ENCODE data around the gene TCF7L2. TPM values are rescaled to one million over a fixed set of nuclear protein-coding genes. Genes with fewer than 3 reads are reported as not detected.

Gene TCF7L2
- total RNA-seq, 1 donor from 2014 or later = 8.2 TPM

GRCh38 chr10:113027574-113028455 is 77.8 kb downstream of the TCF7L2 start:
- Histone ChIP-seq H3K36me3 (no peaks in the 10 kb centered on the region), H3K27ac (peak overlapping the region; percentile 66 to 81), H3K4me3 (peak overlapping the region; percentile 25 to 29), H3K4me1 (peaks cover 12 to 56% of the 10 kb centered on the region in 2 donors), H3K27me3 (no peaks in the 10 kb centered on the region), H3K9me3 (no peaks in the 10 kb centered on the region)
- intact Hi-C loops (cut with DNase I) = loop anchor here (2.0 kb wide), 1 partner anchor 77 kb away; the partner anchor contains the start of gene TCF7L2
- no peak for TF ChIP-seq CTCF (IDR thresholded peaks at IDR 0.05)
- no peak for DNase-seq (ENCODE audit: low spot score in 2 of 2)

- no peaks in the 10 kb centered on the region for H3K9me3 ChIP-seq
- H3K36me3 ChIP-seq = no peaks in the 10 kb centered on the region
- H3K27ac ChIP-seq = peak overlapping the region; percentile 66 to 81
- H3K4me1 ChIP-seq = peaks cover 12 to 57% of the 10 kb centered on the region in 2 donors
- intact Hi-C loops (cut with DNase I) = no loop called here
- H3K4me3 ChIP-seq = peak overlapping the region; percentile 25 to 29
- no peak for DNase-seq (ENCODE audit: low spot score in 2 of 2)
- no peaks in the 10 kb centered on the region for H3K27me3 ChIP-seq
- TF ChIP-seq CTCF (IDR thresholded peaks at IDR 0.05) = no peak
Observed at GRCh38 chr10:113028456-113029440, 78.7 kb downstream of the TCF7L2 start.

- Histone ChIP-seq H3K9me3 (no peaks in the 10 kb centered on the region), H3K27me3 (no peaks in the 10 kb centered on the region), H3K4me3 (no peak overlapping the region), H3K36me3 (no peaks in the 10 kb centered on the region), H3K4me1 (peaks cover 12 to 68% of the 10 kb centered on the region in 2 donors), H3K27ac (peak overlapping the region; percentile 29 to 53)
- DNase-seq (ENCODE audit: low spot score in 2 of 2) = peak in 1 of 2 donors; percentile 58
- intact Hi-C loops (cut with DNase I) = no loop called here
- no peak for TF ChIP-seq CTCF (IDR thresholded peaks at IDR 0.05)
Observed at GRCh38 chr10:113030453-113030852, 80.4 kb downstream of the TCF7L2 start.

- Histone ChIP-seq H3K27me3 (no peaks in the 10 kb centered on the region), H3K27ac (peak overlapping the region; percentile 29 to 53), H3K9me3 (no peaks in the 10 kb centered on the region), H3K36me3 (no peaks in the 10 kb centered on the region), H3K4me3 (no peak overlapping the region), H3K4me1 (peaks cover 12 to 70% of the 10 kb centered on the region in 2 donors)
- intact Hi-C loops (cut with DNase I) = no loop called here
- DNase-seq (ENCODE audit: low spot score in 2 of 2) = no peak
- no peak for TF ChIP-seq CTCF (IDR thresholded peaks at IDR 0.05)
Observed at GRCh38 chr10:113031147-113031546, 81.1 kb downstream of the TCF7L2 start.

DNA sequence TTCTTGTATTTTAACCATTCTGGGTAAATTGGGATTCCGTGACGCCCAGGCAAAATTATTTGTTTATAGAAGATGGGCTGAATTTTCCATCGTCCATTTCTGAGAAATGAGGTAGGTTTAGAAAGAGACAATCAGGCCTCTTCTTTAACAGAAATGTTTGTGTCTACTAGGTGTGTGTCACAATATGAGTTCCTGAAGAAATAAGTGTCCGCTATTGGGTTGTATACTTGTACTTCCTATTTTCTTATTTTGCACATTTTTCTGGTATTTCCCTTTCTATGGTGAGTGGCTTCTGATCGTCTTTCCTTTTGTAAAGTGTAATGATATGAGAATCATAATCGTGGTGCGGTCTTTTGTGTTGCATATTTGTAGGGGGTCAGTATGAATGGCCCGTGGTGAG is 83.9 kb downstream of the TCF7L2 start:
- intact Hi-C loops (cut with DNase I) = no loop called here
- peaks cover 8 to 52% of the 10 kb centered on the region in 2 donors for H3K4me1 ChIP-seq
- no peaks in the 10 kb centered on the region for H3K27me3 ChIP-seq
- DNase-seq (ENCODE audit: low spot score in 2 of 2) = no peak
- H3K9me3 ChIP-seq = no peaks in the 10 kb centered on the region
- H3K36me3 ChIP-seq = no peaks in the 10 kb centered on the region
- no peak overlapping the region for H3K4me3 ChIP-seq
- no peak for TF ChIP-seq CTCF (IDR thresholded peaks at IDR 0.05)
- no peak overlapping the region for H3K27ac ChIP-seq
